Muscle of back (tissue), 11 donors: ENCODE data around the gene WNT9A. TPM values are rescaled to one million over a fixed set of nuclear protein-coding genes. Genes with fewer than 3 reads are reported as not detected.
A peak's percentile ranks its signal among the peaks of the same experiment; 100 is the strongest.

Source experiments
- DNase-seq, 3 donors: peaks; one replicate each; pipeline versions ENCODE4 v3.0.0 to v3.0.0-alpha.2; 2013
- polyA plus RNA-seq, 10 donors: library from polyadenylated mRNA; unstranded; fragments of 120-200 nt; gene quantifications; one replicate each; pipeline ENCODE4 v1.2.1, GENCODE V29; 2013; ENCODE audit not compliant: insufficient read length in 10 of 10

WNT9A gene
- polyA plus RNA-seq, 10 donors = 4.1 to 9.4 (median 7.2) TPM

- no peak for DNase-seq
Observed at GRCh38 chr1:227943381-227944089, 4.2 kb downstream of the WNT9A start.

GRCh38 chr1:227942716-227943261 lies 4.9 kb downstream of the WNT9A start:
- no peak for DNase-seq

- peak; percentile 45 to 79 (median 51) for DNase-seq
Observed at GRCh38 chr1:227942021-227942715, 5.6 kb downstream of the WNT9A start.

- no peak for DNase-seq
Observed at GRCh38 chr1:227941509-227942020, 6.2 kb downstream of the WNT9A start.

GRCh38 chr1:227940791-227941241 lies 6.9 kb downstream of the WNT9A start:
- DNase-seq = no peak

- DNase-seq = no peak
Observed at GRCh38 chr1:227939791-227940771, 7.7 kb downstream of the WNT9A start.

- no peak for DNase-seq
Observed at GRCh38 chr1:227938911-227939790, 8.6 kb downstream of the WNT9A start.

GRCh38 chr1:227938276-227938675 lies 9.5 kb downstream of the WNT9A start:
- DNase-seq = no peak

GRCh38 chr1:227937838-227938145 lies 9.9 kb downstream of the WNT9A start:
- no peak for DNase-seq

GRCh38 chr1:227937031-227937837 lies 10.5 kb downstream of the WNT9A start:
- DNase-seq = no peak

GRCh38 chr1:227935826-227936225 lies 11.9 kb downstream of the WNT9A start:
- DNase-seq = no peak

- peak in 2 of 3 donors; percentile 37 to 41 for DNase-seq
Observed at GRCh38 chr1:227934476-227935313, 13.0 kb downstream of the WNT9A start.

GRCh38 chr1:227929751-227930472 lies 17.8 kb downstream of the WNT9A start:
- DNase-seq = no peak

GRCh38 chr1:227928811-227929375 lies 18.8 kb downstream of the WNT9A start:
- DNase-seq = no peak

- DNase-seq = no peak
Observed at GRCh38 chr1:227927971-227928741, 19.6 kb downstream of the WNT9A start.

- DNase-seq = no peak
Observed at GRCh38 chr1:227926896-227927885, 20.5 kb downstream of the WNT9A start.
